Smooth muscle cell (in vitro differentiated cells): ENCODE results near the gene ALPI. TPM values are rescaled to one million over a fixed set of nuclear protein-coding genes. Genes with fewer than 3 reads are reported as not detected.
"Not testable (repeated sequence)": the region's sequence is repeated elsewhere in the genome, so short reads cannot be mapped to it uniquely, and the experiment has no call there.

ENCODE experiments used
- DNase-seq: peaks from one replicate; lab custom pipeline; 2025; ENCODE audit not compliant: unreplicated experiment; lab: John Stamatoyannopoulos, UW
- H2AFZ ChIP-seq: fragments of 200-600 bp; sonication (generic); 2 replicates; pipeline ENCODE4 v1.6.0; 2016; ENCODE audit warnings: antibody characterized with exemption, low read depth, mild to moderate bottlenecking
- H3F3A ChIP-seq: fragments of 200-600 bp; sonication (generic); 2 replicates; pipeline ENCODE4 v1.6.0; 2017; ENCODE audit warnings: antibody characterized with exemption, low read depth
- H3K27ac ChIP-seq: fragments of 200-600 bp; sonication (generic); 2 replicates; pipeline ENCODE4 v1.5.1; 2016; ENCODE audit warnings: low read depth, mild to moderate bottlenecking
- H3K27me3 ChIP-seq: fragments of 200-600 bp; sonication (generic); 2 replicates; pipeline ENCODE4 v1.6.1; 2016; ENCODE audit warnings: low read depth, mild to moderate bottlenecking
- H3K36me3 ChIP-seq: fragments of 200-600 bp; sonication (generic); 2 replicates; pipeline ENCODE4 v1.5.1; 2016; ENCODE audit warnings: low read depth
- H3K4me1 ChIP-seq: fragments of 200-600 bp; sonication (generic); 2 replicates; pipeline ENCODE4 v1.5.1; 2016; ENCODE audit warnings: low read depth
- H3K4me2 ChIP-seq: fragments of 200-600 bp; sonication (generic); 2 replicates; pipeline ENCODE4 v1.6.0; 2016; ENCODE audit warnings: mild to moderate bottlenecking
- H3K4me3 ChIP-seq: fragments of 200-600 bp; sonication (generic); 2 replicates; pipeline ENCODE4 v1.5.1; 2016; ENCODE audit warnings: mild to moderate bottlenecking
- H3K79me2 ChIP-seq: fragments of 200-600 bp; sonication (generic); 2 replicates; pipeline ENCODE4 v1.6.0; 2016; ENCODE audit warnings: low read depth, mild to moderate bottlenecking
- H3K9ac ChIP-seq: fragments of 200-600 bp; sonication (generic); 2 replicates; pipeline ENCODE4 v1.6.0; 2016; ENCODE audit warnings: low read depth
- H3K9me3 ChIP-seq: fragments of 200-600 bp; sonication (generic); replicated peaks from 2 replicates; pipeline ENCODE4 v1.5.1; 2016; ENCODE audit warnings: low read depth
- H4K20me1 ChIP-seq: fragments of 200-600 bp; sonication (generic); 2 replicates; pipeline ENCODE4 v1.6.0; 2016; ENCODE audit warnings: low read depth
- WGBS: methylation state at CpG from one replicate; pipeline ENCODE4 v1.1.7; 2016; ENCODE audit warnings: low lambda C conversion rate; 5-methylcytosine and 5-hydroxymethylcytosine counted together
- polyA plus RNA-seq: library from polyadenylated mRNA; unstranded; fragments of >200 nt; fragmentation: Nextera tagmentation; extraction: Ambion mirVana; gene quantifications from 2 replicates; pipeline ENCODE4 v1.2.1, GENCODE V29; 2016
- total RNA-seq: library from RNA; depleted of rRNA; stranded (reverse); fragments of >200 nt; gene quantifications from 2 replicates; pipeline ENCODE4 v1.2.3, GENCODE V29; 2014
- TF ChIP-seq, protein P1 (sequence below): fragments of 200-600 bp; sonication (generic); IDR thresholded peaks from 2 replicates; pipeline ENCODE4 v1.5.1; 2017; ENCODE audit warnings: borderline replicate concordance, mild to moderate bottlenecking, antibody characterized with exemption; ENCODE audit not compliant: insufficient read depth, poor library complexity, severe bottlenecking

The ALPI gene
- total and polyA plus RNA-seq, 2 experiments from 2014 or later, result not detected

DNA sequence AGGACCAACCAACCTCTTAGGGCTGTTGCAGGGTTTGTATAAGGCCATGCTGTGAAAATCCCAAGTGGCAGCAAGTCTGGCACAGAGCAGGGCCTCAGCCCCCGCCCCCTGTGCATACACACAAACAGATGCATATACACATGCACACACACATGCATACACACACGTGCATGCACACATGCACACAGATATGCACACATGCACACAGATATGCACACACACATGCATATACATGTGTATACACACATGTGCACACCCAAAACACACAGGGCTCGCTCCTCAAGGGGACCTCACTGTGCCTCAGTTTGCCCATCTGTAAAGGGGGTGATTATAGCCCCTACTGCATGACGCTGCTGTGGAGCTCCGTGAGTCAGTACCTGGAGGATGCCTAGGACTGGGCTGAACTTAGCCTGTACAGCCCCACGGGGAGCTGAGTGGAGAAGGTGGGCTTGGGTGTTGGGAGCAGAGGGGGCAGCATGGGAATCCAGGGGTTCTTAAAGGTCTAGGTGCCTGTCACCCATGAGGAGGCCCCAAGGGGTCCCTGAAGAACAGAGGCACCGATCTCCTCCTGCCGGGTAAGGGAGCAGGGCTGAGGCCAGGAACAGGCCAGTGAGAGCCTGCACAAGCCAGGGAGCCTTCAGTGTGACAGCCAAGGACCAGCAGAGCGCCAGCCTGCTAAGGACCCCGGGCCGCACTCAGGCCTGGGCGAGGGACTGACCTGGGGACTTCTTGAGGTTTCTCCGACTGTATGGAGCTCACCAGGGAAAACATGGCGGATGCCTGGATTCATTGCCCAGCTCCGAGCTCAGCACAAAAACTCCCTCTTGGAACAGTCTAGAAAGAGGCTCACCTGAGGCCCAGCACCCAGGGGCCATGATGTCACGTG lies 24.0 kb upstream of the ALPI start:
- H3K4me2 ChIP-seq, result no peak overlapping the region
- 95% methylated on average over 16 of the region's 16 CpGs for WGBS
- no peaks in the 10 kb centered on the region for H3K36me3 ChIP-seq
- no peaks in the 10 kb centered on the region for H4K20me1 ChIP-seq
- no peak overlapping the region for H2AFZ ChIP-seq
- no peaks in the 10 kb centered on the region for H3K79me2 ChIP-seq
- H3K4me3 ChIP-seq, result no peak overlapping the region
- H3F3A ChIP-seq, result no peaks in the 10 kb centered on the region
- no peak overlapping the region for H3K27ac ChIP-seq
- no peaks in the 10 kb centered on the region for H3K27me3 ChIP-seq
- no peak overlapping the region for H3K9ac ChIP-seq
- DNase-seq, result no peak
- H3K4me1 ChIP-seq, result no peaks in the 10 kb centered on the region
- TF ChIP-seq, protein P1, sequence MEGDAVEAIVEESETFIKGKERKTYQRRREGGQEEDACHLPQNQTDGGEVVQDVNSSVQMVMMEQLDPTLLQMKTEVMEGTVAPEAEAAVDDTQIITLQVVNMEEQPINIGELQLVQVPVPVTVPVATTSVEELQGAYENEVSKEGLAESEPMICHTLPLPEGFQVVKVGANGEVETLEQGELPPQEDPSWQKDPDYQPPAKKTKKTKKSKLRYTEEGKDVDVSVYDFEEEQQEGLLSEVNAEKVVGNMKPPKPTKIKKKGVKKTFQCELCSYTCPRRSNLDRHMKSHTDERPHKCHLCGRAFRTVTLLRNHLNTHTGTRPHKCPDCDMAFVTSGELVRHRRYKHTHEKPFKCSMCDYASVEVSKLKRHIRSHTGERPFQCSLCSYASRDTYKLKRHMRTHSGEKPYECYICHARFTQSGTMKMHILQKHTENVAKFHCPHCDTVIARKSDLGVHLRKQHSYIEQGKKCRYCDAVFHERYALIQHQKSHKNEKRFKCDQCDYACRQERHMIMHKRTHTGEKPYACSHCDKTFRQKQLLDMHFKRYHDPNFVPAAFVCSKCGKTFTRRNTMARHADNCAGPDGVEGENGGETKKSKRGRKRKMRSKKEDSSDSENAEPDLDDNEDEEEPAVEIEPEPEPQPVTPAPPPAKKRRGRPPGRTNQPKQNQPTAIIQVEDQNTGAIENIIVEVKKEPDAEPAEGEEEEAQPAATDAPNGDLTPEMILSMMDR, result no peak
- no peaks in the 10 kb centered on the region for H3K9me3 ChIP-seq

GRCh38 chr2:232432598-232433184 lies 23.3 kb upstream of the ALPI start:
- Histone ChIP-seq H3F3A (no peaks in the 10 kb centered on the region), H3K9me3 (no peaks in the 10 kb centered on the region), H3K4me3 (no peak overlapping the region), H2AFZ (no peak overlapping the region), H3K27me3 (no peaks in the 10 kb centered on the region), H3K9ac (no peak overlapping the region), H3K36me3 (no peaks in the 10 kb centered on the region), H3K4me2 (no peak overlapping the region), H3K27ac (no peak overlapping the region), H3K4me1 (no peaks in the 10 kb centered on the region), H3K79me2 (no peaks in the 10 kb centered on the region), H4K20me1 (no peaks in the 10 kb centered on the region)
- DNase-seq, result no peak
- TF ChIP-seq, protein P1, result peak; percentile 21
- WGBS, result 77% methylated on average over 16 of the region's 16 CpGs

DNA sequence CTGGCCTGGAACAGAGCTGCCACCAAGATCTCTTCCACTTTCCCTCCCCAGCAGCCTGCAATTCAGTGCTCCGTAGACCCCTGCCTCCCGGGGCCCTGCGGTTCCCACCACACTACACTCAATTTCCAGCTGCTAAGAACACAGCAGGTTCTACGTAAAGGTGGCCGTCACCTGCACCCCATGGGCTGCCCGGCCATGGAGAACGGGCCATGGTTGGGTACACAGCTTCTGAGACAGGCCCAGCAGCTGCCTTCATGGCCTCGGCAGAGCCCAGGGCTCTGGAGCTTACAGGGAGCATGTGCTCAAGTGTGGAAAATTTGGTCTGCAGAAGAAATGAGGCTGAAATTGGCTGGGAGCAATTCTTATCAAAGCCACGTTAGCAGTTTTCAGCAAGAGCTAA lies 22.3 kb upstream of the ALPI start:
- not testable (repeated sequence) for H3K27ac ChIP-seq, H3K36me3 ChIP-seq, H3K9me3 ChIP-seq, H3K4me1 ChIP-seq, H3K27me3 ChIP-seq, H3K4me2 ChIP-seq, H4K20me1 ChIP-seq, DNase-seq, H2AFZ ChIP-seq, H3K4me3 ChIP-seq, H3K79me2 ChIP-seq, H3K9ac ChIP-seq, H3F3A ChIP-seq
- WGBS, result 82% methylated on average over 9 of the region's 9 CpGs

DNA sequence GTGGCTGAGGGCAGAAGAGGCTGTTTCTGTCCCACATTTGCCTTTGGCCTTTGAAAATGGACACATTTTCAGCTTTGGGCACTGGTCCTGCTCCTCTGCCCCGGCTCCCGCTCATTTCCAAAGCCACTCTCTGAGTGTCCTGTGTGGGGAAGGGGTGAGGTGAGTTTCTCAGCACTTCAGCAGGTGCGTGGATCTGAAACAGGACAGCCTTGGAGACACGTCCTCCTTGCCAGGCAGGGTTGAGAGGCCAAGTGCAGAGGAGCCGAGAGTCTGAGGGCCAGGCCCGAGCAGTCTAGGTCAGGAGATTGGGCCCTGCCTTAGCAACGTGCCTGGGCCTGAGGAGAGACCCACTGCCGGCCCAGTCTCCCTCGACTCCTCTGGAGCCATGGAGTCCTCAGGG lies 21.9 kb upstream of the ALPI start:
- no peak overlapping the region for H3K4me2 ChIP-seq
- H3K27ac ChIP-seq, result no peak overlapping the region
- H3K27me3 ChIP-seq, result no peaks in the 10 kb centered on the region
- H3K9ac ChIP-seq, result no peak overlapping the region
- 95% methylated on average over 9 of the region's 9 CpGs for WGBS
- H3K9me3 ChIP-seq, result no peaks in the 10 kb centered on the region
- H3K36me3 ChIP-seq, result no peaks in the 10 kb centered on the region
- no peak overlapping the region for H2AFZ ChIP-seq
- TF ChIP-seq, protein P1, result no peak
- no peak for DNase-seq
- H3K4me1 ChIP-seq, result no peaks in the 10 kb centered on the region
- no peaks in the 10 kb centered on the region for H3F3A ChIP-seq
- H4K20me1 ChIP-seq, result no peaks in the 10 kb centered on the region
- no peak overlapping the region for H3K4me3 ChIP-seq
- H3K79me2 ChIP-seq, result no peaks in the 10 kb centered on the region
